ENCODE measurements around the gene ADAMTSL3. TPM values are rescaled to one million over a fixed set of nuclear protein-coding genes. Genes with fewer than 3 reads are reported as not detected.

The ADAMTSL3 gene
- total RNA-seq, 3 donors from 2014 or later (not counting 1 experiment from before 2014, with no cell fraction given) = 0.14 to 0.43 (median 0.25) TPM

- no peak for TF ChIP-seq CTCF (IDR thresholded peaks at IDR 0.05)
- Mint-ChIP-seq H3K4me3 (no peak overlapping the region), H3K4me1 (no peaks in the 10 kb centered on the region), H3K27me3 (ENCODE audit: low read depth in 2 of 2) (no peaks in the 10 kb centered on the region), H3K36me3 (no peaks in the 10 kb centered on the region), H3K27ac (no peak overlapping the region), H3K9me3 (peaks cover 0 to 2% of the 10 kb centered on the region in 2 donors)
- no peak for ATAC-seq
- 80% methylated on average over 1 of the region's 1 CpG for WGBS (ENCODE audit: insufficient coverage)
- Histone ChIP-seq H3K4me3 (ENCODE audit: low read length) (no peak overlapping the region), H3K9me3 (ENCODE audit: control insufficient read depth, insufficient read depth, low read length) (no peaks in the 10 kb centered on the region), H3K27me3 (ENCODE audit: control insufficient read depth, insufficient read depth, low read length) (no peaks in the 10 kb centered on the region), H3K36me3 (ENCODE audit: control insufficient read depth, insufficient read depth, low read length) (no peaks in the 10 kb centered on the region), H3K27ac (ENCODE audit: low read length) (no peak overlapping the region), H3K4me1 (ENCODE audit: control insufficient read depth, insufficient read depth, low read length) (no peaks in the 10 kb centered on the region)
- no peak for DNase-seq
- intact Hi-C loops (cut with micrococcal nuclease) = no loop called here
Measured at GRCh38 chr15:83866692-83867091, 212.8 kb downstream of the ADAMTSL3 start.

- 86% methylated on average over 3 of the region's 4 CpGs for WGBS (ENCODE audit: insufficient coverage)
- Mint-ChIP-seq H3K4me3 (no peak overlapping the region), H3K9me3 (no peaks in the 10 kb centered on the region), H3K27ac (no peak overlapping the region), H3K36me3 (no peaks in the 10 kb centered on the region), H3K27me3 (ENCODE audit: low read depth in 2 of 2) (no peaks in the 10 kb centered on the region), H3K4me1 (no peaks in the 10 kb centered on the region)
- Histone ChIP-seq H3K27me3 (ENCODE audit: control insufficient read depth, insufficient read depth, low read length) (no peaks in the 10 kb centered on the region), H3K9me3 (ENCODE audit: control insufficient read depth, insufficient read depth, low read length) (no peaks in the 10 kb centered on the region), H3K4me3 (ENCODE audit: low read length) (no peak overlapping the region), H3K36me3 (ENCODE audit: control insufficient read depth, insufficient read depth, low read length) (no peaks in the 10 kb centered on the region), H3K27ac (ENCODE audit: low read length) (no peak overlapping the region), H3K4me1 (ENCODE audit: control insufficient read depth, insufficient read depth, low read length) (no peaks in the 10 kb centered on the region)
- DNase-seq (no peak), ATAC-seq (no peak)
- intact Hi-C loops (cut with micrococcal nuclease) = no loop called here
- TF ChIP-seq CTCF (IDR thresholded peaks at IDR 0.05) = no peak
Measured at GRCh38 chr15:83869341-83869740, 215.4 kb downstream of the ADAMTSL3 start.

GRCh38 chr15:83871808-83872559 lies 218.1 kb downstream of the ADAMTSL3 start:
- intact Hi-C loops (cut with micrococcal nuclease) = no loop called here
- no peaks in the 10 kb centered on the region for H3K27me3 Mint-ChIP-seq (ENCODE audit: low read depth in 2 of 2)
- TF ChIP-seq CTCF (IDR thresholded peaks at IDR 0.05) = no peak
- no peaks in the 10 kb centered on the region for H3K36me3 Mint-ChIP-seq
- H3K9me3 Mint-ChIP-seq = no peaks in the 10 kb centered on the region
- Histone ChIP-seq H3K36me3 (ENCODE audit: control insufficient read depth, insufficient read depth, low read length) (no peaks in the 10 kb centered on the region), H3K27ac (ENCODE audit: low read length) (no peak overlapping the region), H3K4me1 (ENCODE audit: control insufficient read depth, insufficient read depth, low read length) (no peaks in the 10 kb centered on the region), H3K4me3 (ENCODE audit: low read length) (no peak overlapping the region), H3K9me3 (ENCODE audit: control insufficient read depth, insufficient read depth, low read length) (no peaks in the 10 kb centered on the region), H3K27me3 (ENCODE audit: control insufficient read depth, insufficient read depth, low read length) (no peaks in the 10 kb centered on the region)
- DNase-seq (no peak), ATAC-seq (no peak)
- 55% methylated on average over 5 of the region's 7 CpGs for WGBS (ENCODE audit: insufficient coverage)
- no peaks in the 10 kb centered on the region for H3K4me1 Mint-ChIP-seq
- no peak overlapping the region for H3K4me3 Mint-ChIP-seq
- no peak overlapping the region for H3K27ac Mint-ChIP-seq

- Mint-ChIP-seq H3K9me3 (no peaks in the 10 kb centered on the region), H3K27me3 (ENCODE audit: low read depth in 2 of 2) (no peaks in the 10 kb centered on the region), H3K36me3 (no peaks in the 10 kb centered on the region), H3K4me1 (no peaks in the 10 kb centered on the region), H3K4me3 (no peak overlapping the region), H3K27ac (no peak overlapping the region)
- TF ChIP-seq CTCF (IDR thresholded peaks at IDR 0.05) = no peak
- no peak for ATAC-seq
- 97% methylated on average over 7 of the region's 7 CpGs for WGBS (ENCODE audit: insufficient coverage)
- no peak overlapping the region for H3K4me3 ChIP-seq (ENCODE audit: low read length)
- intact Hi-C loops (cut with micrococcal nuclease) = no loop called here
- H3K27me3 ChIP-seq (ENCODE audit: control insufficient read depth, insufficient read depth, low read length) = no peaks in the 10 kb centered on the region
- no peak for DNase-seq
- H3K9me3 ChIP-seq (ENCODE audit: control insufficient read depth, insufficient read depth, low read length) = no peaks in the 10 kb centered on the region
- H3K36me3 ChIP-seq (ENCODE audit: control insufficient read depth, insufficient read depth, low read length) = no peaks in the 10 kb centered on the region
- no peak overlapping the region for H3K27ac ChIP-seq (ENCODE audit: low read length)
- H3K4me1 ChIP-seq (ENCODE audit: control insufficient read depth, insufficient read depth, low read length) = no peaks in the 10 kb centered on the region
Measured at GRCh38 chr15:83873966-83874365, 220.0 kb downstream of the ADAMTSL3 start.
